Activated T-cell treated with anti-CD3 and anti-CD28 coated beads, Interleukin-2, amount 50 U/mL, for 24 hours (primary cell): ENCODE data around the gene DEPDC5.

Experiments
- DNase-seq: peaks from one replicate; pipeline ENCODE4 v3.0.0-alpha.2; 2020
- H3K27ac Mint-ChIP-seq: 2 replicates; pipeline ENCODE4 v1.8.0; 2020; ENCODE audit warnings: mild to moderate bottlenecking, mixed read lengths
- H3K27me3 Mint-ChIP-seq: 2 replicates; pipeline ENCODE4 v1.8.0; 2020; ENCODE audit warnings: mixed read lengths
- H3K36me3 Mint-ChIP-seq: 2 replicates; pipeline ENCODE4 v1.8.0; 2020; ENCODE audit warnings: low read depth, mixed read lengths
- H3K4me1 Mint-ChIP-seq: 2 replicates; pipeline ENCODE4 v1.8.0; 2020; ENCODE audit warnings: low read depth, mixed read lengths
- H3K4me3 Mint-ChIP-seq: 2 replicates; pipeline ENCODE4 v1.8.0; 2020; ENCODE audit warnings: mild to moderate bottlenecking, moderate library complexity, mixed read lengths
- H3K9me3 Mint-ChIP-seq: 2 replicates; pipeline ENCODE4 v1.8.0; 2020; ENCODE audit warnings: mixed read lengths

DEPDC5 gene

DNA sequence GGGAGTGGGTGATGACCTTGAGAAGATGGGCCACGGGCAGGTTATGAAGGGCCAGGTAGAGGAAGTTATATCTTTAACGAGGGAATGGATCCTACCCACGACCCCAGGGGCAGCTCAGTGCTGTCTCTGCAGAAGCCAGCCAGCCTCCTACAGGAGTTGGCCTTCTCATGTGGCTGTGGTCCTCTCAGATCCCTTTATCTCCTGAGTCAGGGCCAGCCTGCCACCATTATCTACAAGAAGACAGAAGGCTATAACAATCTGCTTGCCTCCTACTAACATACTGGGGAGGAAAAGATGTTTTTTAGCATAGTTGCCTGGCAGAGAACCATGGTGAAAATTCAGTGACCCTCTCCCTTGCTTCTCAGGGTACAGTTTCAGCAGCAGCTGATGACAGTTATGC lies 183.5 kb downstream of the DEPDC5 start:
- H3K4me3 Mint-ChIP-seq: no peak overlapping the region

DNA sequence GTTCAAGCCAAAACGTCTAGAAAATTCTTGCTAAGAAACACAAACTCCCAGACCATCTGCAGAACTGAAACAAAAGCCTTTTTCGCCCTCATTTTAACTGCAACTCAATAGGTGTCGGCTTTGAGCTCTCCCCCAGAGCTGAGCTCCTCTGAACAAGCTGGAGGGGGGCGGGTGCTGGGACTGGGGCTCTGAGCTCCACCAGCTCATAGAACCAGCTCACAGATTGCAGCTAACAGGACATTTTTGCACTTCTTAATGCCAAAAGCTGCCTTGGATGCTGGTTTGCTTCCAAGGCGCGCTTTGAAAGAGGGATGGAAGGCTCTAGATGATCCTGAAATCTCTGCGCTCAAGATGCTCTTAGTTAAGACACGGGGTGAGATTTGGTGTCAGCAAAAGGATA lies 184.5 kb downstream of the DEPDC5 start:
- no peak overlapping the region for H3K27ac Mint-ChIP-seq
- H3K4me3 Mint-ChIP-seq: no peak overlapping the region
- H3K4me1 Mint-ChIP-seq: peaks cover 13% of the 10 kb centered on the region

More for the DNA sequence above, 183.5 kb downstream of the DEPDC5 start:
- Mint-ChIP-seq H3K9me3 (no peaks in the 10 kb centered on the region), H3K27me3 (no peaks in the 10 kb centered on the region), H3K27ac (no peak overlapping the region), H3K4me1 (peaks cover 4% of the 10 kb centered on the region), H3K36me3 (no peaks in the 10 kb centered on the region)
- DNase-seq: no peak

DNA sequence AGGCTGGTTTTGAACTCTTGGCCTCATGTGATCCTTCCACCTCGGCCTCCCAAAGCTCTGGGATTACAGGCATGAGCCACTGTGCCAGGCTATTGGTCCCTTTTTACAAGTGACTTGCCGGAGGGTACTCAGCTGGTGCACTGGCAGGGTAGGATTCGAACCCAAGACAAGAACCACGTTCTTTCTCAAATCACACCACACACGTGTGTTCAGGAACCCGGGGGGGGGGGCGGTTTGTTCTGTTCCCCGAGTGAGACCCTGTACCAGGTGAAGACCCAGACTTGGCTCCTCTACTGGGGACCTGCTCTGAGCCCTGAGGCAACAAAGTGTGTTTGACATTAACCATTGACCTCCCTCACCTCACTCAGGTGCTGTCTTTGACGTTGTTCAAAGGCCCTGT lies 186.7 kb downstream of the DEPDC5 start:
- Mint-ChIP-seq H3K36me3 (no peaks in the 10 kb centered on the region), H3K4me3 (no peak overlapping the region)

More for the DNA sequence above, 184.5 kb downstream of the DEPDC5 start:
- H3K9me3 Mint-ChIP-seq: no peaks in the 10 kb centered on the region
- no peaks in the 10 kb centered on the region for H3K36me3 Mint-ChIP-seq
- DNase-seq: no peak
- no peaks in the 10 kb centered on the region for H3K27me3 Mint-ChIP-seq

DNA sequence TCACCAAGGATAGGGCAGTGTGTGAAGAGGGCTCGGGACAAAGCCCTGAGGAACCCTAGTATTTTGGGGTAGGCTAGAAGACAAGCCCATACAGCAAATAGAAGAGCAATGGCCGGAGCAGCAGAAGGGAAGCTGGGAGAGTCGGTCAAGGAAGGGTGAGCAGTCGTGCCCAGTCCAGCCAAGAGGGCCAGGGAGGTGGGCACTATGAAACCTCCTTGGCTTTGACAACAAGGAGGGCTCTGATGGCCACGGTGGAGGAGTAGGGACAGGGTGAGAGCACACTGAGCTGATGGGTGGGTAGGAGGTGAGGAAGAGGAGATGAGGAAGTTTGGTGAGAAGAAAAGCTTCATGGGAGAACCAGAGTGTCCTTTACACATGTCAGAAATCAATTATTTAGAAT lies 188.3 kb downstream of the DEPDC5 start:
- Mint-ChIP-seq H3K27me3 (no peaks in the 10 kb centered on the region), H3K4me1 (peaks cover 24% of the 10 kb centered on the region), H3K27ac (peak overlapping the region; percentile 55), H3K4me3 (no peak overlapping the region), H3K36me3 (peaks cover 3% of the 10 kb centered on the region), H3K9me3 (no peaks in the 10 kb centered on the region)
- DNase-seq: no peak

More for the DNA sequence above, 186.7 kb downstream of the DEPDC5 start:
- H3K9me3 Mint-ChIP-seq: no peaks in the 10 kb centered on the region
- H3K27ac Mint-ChIP-seq: no peak overlapping the region
- no peaks in the 10 kb centered on the region for H3K27me3 Mint-ChIP-seq
- H3K4me1 Mint-ChIP-seq: peaks cover 21% of the 10 kb centered on the region
- DNase-seq: no peak

DNA sequence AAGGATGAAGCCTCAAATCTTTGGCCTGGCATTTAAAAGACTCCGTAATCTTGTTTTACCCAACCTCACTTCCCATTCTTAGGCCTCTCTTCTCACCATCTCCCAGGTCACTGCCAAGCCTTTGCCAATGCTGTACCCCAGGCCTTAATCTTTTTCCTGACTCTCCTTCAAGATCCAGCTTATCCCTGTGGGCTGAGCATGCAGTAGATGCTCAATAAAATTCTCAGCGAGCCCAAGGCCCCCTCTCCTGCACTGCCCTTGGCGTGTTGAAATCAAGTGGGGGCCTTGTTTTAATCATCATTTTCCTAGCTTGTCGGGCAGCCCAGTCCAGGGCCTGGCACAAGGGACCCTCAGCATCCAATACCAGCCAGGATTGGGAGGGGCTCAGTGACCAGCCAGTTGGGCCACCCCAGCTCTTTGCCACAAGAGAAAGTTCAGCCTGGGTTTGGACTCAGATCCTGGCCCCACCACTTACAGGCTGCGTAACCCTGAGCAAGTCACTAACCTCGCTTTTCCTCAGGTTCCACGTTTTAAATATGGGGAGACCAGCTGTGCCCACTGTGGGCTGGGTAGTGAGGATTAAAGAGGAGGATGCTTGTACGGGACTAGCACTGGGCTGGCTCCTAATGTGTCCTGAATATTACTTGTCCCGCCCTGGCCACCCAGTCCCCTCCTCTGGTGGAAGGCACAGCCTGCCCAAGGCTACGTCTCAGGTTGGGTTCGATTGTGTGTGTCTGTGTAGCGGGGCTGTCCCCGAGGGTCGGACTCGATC lies 189.6 kb downstream of the DEPDC5 start:
- Mint-ChIP-seq H3K4me1 (peaks cover 34% of the 10 kb centered on the region), H3K27ac (peak overlapping the region; percentile 97), H3K27me3 (no peaks in the 10 kb centered on the region), H3K4me3 (no peak overlapping the region), H3K36me3 (peaks cover 16% of the 10 kb centered on the region), H3K9me3 (no peaks in the 10 kb centered on the region)
- no peak for DNase-seq

DNA sequence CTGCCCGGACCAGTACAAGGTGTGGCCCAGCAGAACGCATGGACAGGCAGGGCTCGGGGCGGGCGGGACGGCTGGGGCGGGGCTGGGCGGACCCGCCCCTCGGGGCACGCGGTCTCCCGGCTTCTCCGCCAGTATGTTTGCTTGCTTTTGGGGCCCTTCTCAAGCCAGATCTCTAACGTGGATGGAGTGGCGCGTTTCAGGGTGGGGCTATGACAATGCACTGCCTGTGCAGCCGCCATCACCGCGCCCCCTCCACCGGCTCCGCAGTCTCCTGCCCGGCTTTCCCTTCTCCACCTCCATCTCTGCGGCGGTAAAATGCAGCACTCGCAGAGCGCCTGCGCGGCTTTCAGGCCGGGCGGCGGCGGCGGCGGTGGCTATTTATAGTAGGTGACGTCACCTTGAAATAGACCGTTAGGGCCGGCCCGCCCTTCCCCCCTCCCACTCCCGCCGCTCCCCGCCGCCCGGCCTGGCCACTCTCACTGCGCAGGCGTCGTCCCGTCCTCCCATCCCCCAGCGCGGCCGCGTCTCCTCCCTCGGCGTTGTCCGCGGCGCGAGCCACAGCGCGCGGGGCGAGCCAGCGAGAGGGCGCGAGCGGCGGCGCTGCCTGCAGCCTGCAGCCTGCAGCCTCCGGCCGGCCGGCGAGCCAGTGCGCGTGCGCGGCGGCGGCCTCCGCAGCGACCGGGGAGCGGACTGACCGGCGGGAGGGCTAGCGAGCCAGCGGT lies 190.3 kb downstream of the DEPDC5 start, which contains the start of gene YWHAH:
TSS of gene YWHAH (plus strand) at position 558 of the 722 bp plus-strand sequence. CDS start 199 bp downstream, outside the sequence.
- DNase-seq: peak; percentile 93
- Mint-ChIP-seq H3K4me3 (no peak within 1 kb of the TSS), H3K27ac (peak within 1 kb of the TSS; percentile 97), H3K36me3 (peaks cover 21% of the 10 kb centered on the region), H3K27me3 (no peaks in the 10 kb centered on the region), H3K9me3 (no peaks in the 10 kb centered on the region), H3K4me1 (peaks cover 34% of the 10 kb centered on the region)

DNA sequence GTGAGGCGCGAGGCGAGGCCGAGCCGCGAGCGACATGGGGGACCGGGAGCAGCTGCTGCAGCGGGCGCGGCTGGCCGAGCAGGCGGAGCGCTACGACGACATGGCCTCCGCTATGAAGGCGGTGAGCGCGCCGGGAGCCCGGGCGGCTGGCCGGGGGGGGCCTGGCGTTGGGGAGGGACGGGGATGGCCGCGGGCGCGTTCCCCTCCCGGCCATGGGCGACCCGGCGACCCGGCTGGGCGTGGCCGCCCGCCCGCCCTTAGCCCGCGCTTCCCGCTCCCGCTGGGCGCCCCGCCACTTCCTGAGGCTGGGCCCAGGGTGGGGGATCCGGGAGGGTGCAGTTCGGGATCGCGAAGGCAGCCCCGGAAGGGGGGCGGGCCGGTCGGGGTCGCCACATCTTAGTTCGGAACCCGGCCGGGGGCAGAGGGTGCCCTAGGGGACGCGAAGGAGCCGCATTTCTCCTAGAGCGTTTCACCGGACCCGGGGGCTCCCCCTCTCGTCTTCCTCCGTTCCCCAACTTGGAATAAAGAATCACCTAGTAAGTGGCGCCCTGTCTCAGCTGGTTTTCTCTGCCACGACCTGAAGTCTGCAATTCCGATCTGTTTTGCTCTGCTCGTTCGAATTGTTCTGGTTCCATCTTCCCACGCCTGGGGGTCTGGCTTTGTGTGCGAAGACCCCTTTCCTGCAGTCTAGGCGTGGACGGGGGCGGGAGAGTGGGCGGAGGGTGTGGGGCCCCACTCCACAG lies 191.1 kb downstream of the DEPDC5 start:
- Mint-ChIP-seq H3K4me1 (peaks cover 38% of the 10 kb centered on the region), H3K27me3 (no peaks in the 10 kb centered on the region), H3K9me3 (no peaks in the 10 kb centered on the region), H3K27ac (peak overlapping the region; percentile 22), H3K36me3 (peaks cover 28% of the 10 kb centered on the region), H3K4me3 (no peak overlapping the region)
- DNase-seq: no peak

DNA sequence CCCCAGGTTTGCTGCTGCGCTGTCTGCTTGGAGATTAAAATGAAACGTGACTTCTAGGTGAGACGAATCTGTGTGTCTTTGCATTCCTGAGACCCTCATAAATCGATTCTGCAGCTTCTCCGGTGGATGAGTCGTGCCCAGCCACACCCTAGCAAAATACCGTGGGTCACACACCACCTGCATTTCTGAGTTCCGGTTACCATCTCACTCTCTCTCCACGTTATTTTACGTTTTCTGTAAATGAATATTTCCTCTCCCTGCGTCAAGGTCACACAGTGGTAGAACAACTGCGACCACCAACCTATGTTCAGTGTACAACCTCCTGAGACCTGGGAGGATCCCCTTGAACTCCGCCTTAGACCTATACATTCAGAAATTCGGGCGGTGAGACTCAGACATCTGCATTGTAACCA lies 191.6 kb downstream of the DEPDC5 start:
- H3K27me3 Mint-ChIP-seq: no peaks in the 10 kb centered on the region
- H3K27ac Mint-ChIP-seq: no peak overlapping the region
- H3K4me3 Mint-ChIP-seq: no peak overlapping the region
- H3K36me3 Mint-ChIP-seq: peaks cover 34% of the 10 kb centered on the region
- H3K4me1 Mint-ChIP-seq: peaks cover 42% of the 10 kb centered on the region
- H3K9me3 Mint-ChIP-seq: no peaks in the 10 kb centered on the region
- DNase-seq: no peak

DNA sequence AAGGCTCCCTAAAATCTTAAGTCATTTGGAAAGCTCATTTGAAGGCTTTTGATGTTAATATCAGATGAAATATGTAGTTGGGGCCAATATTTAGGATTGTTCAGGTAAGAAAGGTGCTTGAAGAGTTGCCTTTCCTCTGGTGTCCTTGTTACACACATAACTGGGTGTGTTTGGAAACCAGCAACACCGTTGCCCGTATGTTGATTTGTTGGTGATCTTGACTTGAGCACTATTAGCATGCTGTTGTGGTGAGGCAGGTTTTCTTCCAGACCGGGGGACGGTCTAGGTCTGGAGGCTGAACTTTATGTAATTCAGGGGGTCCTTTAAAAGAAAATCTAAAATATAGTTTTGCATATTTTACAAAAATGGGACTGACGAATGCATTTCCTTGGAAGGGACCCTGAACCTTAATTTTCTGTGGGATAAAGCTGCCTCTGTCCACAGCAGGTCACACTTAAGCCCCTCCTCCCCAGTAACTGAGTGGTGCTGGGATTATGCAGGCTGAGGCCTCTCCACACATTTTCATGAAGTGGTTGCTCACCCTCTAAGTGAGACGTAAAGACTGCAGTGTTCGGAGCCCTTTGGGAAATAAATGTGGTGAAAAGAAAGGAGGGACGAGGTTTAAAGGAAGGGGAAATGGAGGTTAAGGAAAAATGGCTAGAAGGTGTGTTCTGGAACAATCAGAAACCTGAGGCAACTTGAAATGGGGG lies 192.3 kb downstream of the DEPDC5 start:
- no peaks in the 10 kb centered on the region for H3K27me3 Mint-ChIP-seq
- no peak overlapping the region for H3K27ac Mint-ChIP-seq
- no peak overlapping the region for H3K4me3 Mint-ChIP-seq
- DNase-seq: no peak
- H3K36me3 Mint-ChIP-seq: peaks cover 41% of the 10 kb centered on the region
- peaks cover 49% of the 10 kb centered on the region for H3K4me1 Mint-ChIP-seq
- H3K9me3 Mint-ChIP-seq: no peaks in the 10 kb centered on the region

DNA sequence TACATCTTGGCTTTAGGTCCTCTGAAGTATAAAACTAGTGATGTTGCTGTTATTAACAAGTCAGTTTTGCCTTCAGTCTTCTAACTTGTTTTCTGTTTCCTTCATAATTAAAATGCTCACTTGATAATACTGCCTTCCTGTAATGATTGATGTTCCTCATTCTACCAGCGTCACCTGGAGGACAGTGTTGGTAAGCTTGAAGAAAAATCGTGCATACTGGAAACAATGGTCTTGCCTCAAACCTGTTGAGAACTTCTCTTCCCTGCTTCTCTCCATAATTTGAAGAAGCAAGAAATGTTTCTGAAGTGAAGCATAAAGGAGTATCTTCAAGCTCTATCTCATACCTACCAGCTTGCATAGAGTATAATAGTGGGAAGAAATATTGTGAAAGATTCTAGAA lies 193.5 kb downstream of the DEPDC5 start:
- Mint-ChIP-seq H3K4me3 (peak overlapping the region; percentile 37), H3K4me1 (peaks cover 56% of the 10 kb centered on the region), H3K9me3 (no peaks in the 10 kb centered on the region), H3K27me3 (no peaks in the 10 kb centered on the region), H3K27ac (peak overlapping the region; percentile 39), H3K36me3 (peaks cover 53% of the 10 kb centered on the region)
- no peak for DNase-seq

DNA sequence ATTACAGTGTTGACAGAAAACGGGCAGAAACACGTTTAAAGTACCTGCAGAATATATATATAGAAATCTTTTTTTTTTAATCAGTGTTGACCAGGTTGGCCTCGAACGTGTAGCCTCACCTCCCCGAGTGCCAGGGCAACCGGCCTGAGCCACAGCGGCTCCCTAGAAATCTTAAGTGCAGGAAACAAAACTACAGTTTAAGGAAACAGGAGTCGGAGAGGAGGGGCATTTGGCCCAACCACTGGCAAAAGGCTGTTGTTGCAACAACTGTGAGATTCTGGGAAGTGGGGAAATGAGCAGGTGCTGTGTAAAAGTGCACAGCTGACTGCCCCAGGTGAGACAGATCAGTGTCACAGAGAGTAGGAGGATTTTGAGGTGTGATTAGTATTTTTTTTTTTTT lies 194.2 kb downstream of the DEPDC5 start:
- H3K27me3 Mint-ChIP-seq: no peaks in the 10 kb centered on the region
- H3K9me3 Mint-ChIP-seq: no peaks in the 10 kb centered on the region
- no peak for DNase-seq
- no peak overlapping the region for H3K4me3 Mint-ChIP-seq
- H3K27ac Mint-ChIP-seq: no peak overlapping the region
- H3K36me3 Mint-ChIP-seq: peaks cover 60% of the 10 kb centered on the region
- peaks cover 57% of the 10 kb centered on the region for H3K4me1 Mint-ChIP-seq

DNA sequence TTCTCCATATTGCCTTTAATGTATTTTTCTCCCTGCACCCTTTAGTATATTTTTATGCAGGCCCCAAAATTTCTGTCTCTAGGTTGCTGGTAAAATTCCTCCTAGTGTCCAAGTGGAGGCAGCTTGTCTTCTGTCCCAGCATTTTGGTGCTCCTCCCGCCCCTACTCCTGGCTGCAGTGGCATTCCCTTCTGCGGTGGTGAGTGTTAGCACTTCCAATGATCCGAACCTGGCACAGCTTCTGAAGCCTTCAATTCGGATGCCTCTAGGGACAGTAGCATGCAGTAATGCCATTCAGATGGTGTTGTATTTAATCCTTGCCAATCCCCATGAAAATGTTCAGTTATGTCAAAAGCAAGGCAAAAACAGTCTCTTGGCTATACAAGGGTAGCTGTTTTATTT lies 196.4 kb downstream of the DEPDC5 start:
- Mint-ChIP-seq H3K4me1 (peaks cover 68% of the 10 kb centered on the region), H3K36me3 (peaks cover 82% of the 10 kb centered on the region), H3K27ac (no peak overlapping the region), H3K4me3 (no peak overlapping the region), H3K27me3 (no peaks in the 10 kb centered on the region), H3K9me3 (no peaks in the 10 kb centered on the region)
- no peak for DNase-seq

DNA sequence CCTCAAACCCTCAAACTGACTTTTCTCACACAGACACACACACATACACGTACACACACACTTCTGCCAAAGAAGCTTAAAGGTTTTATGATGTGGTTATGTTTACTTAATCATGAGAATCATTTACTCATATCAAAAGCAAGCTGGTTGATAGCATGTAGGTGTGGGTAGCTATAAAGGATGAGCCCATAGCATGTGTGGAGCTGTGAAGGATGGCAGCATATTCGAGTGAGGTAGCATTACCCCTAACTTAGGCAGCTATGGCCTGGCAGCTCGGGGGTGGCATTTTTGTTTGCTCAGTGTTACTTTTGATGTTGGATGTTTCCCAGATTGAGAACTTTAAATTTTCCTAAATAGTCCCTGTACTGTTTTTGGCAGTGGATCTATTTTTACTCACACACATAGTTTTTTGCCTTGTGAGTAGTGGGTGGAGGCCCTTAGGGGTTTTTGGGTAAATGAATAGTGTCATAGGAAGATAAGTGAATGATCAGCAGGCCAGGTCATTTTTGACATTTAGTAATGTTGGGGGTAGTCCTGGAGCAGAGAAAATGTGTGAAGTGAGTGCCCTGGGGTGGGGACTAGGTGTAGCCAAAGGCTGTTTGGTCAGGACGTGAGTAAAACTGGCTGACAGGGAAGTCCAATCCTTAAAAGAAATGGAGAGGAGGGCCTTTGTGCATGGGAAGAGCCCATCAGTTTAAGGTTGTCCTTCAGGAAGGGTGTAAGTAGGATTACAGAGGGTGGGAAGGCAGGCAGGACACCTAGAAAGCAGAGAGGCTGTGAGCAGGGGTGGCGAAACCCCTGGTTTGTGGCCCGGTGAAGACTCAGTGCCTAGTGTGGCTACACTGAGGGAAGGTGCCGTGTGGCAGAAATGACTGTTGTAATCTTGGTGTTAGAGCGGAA lies 197.6 kb downstream of the DEPDC5 start:
- no peaks in the 10 kb centered on the region for H3K27me3 Mint-ChIP-seq

More for the DNA sequence above, 197.6 kb downstream of the DEPDC5 start:
- Mint-ChIP-seq H3K36me3 (peaks cover 93% of the 10 kb centered on the region), H3K27ac (peak overlapping the region; percentile 91), H3K4me1 (peaks cover 78% of the 10 kb centered on the region), H3K4me3 (peak overlapping the region; percentile 43), H3K9me3 (no peaks in the 10 kb centered on the region)
- DNase-seq: peak; percentile 45
